Astrocyte (in vitro differentiated cells and primary cell): Measurements from ENCODE around the gene RNU6-1. TPM values are rescaled to one million over a fixed set of nuclear protein-coding genes. Genes with fewer than 3 reads are reported as not detected.

ENCODE experiments used
- DNase-seq: peaks from one replicate; pipeline ENCODE4 v3.0.0-alpha.2; 2010; ENCODE audit warnings: low read depth
- FAIRE-seq: peaks from 2 replicates; lab custom pipeline; 2011; peaks lifted over from hg19 to GRCh38; lab: Jason Lieb, UNC
- H2AFZ ChIP-seq: 2 replicates; pipeline ENCODE4 v1.6.0; 2012; ENCODE audit warnings: low read depth, low read length, inconsistent platforms
- H3K27ac ChIP-seq: 2 replicates; pipeline ENCODE4 v1.5.1; 2011; ENCODE audit warnings: low read depth, low read length, inconsistent platforms
- H3K27me3 ChIP-seq: 2 replicates; pipeline ENCODE4 v1.6.0; 2011; ENCODE audit warnings: low read length, inconsistent platforms; ENCODE audit not compliant: insufficient read depth
- H3K36me3 ChIP-seq: 2 replicates; pipeline ENCODE4 v1.5.1; 2011; ENCODE audit warnings: low read length, inconsistent platforms; ENCODE audit not compliant: insufficient read depth
- H3K4me1 ChIP-seq: 2 replicates; pipeline ENCODE4 v1.5.1; 2011; ENCODE audit warnings: low read length, inconsistent platforms; ENCODE audit not compliant: insufficient read depth
- H3K4me2 ChIP-seq: 2 replicates; pipeline ENCODE4 v1.6.0; 2012; ENCODE audit warnings: low read length, inconsistent platforms
- H3K4me3 ChIP-seq: 2 replicates; pipeline ENCODE4 v1.5.1; 2011; ENCODE audit warnings: low read depth, mild to moderate bottlenecking, low read length, inconsistent platforms; ENCODE audit not compliant: insufficient read depth
- H3K79me2 ChIP-seq: 2 replicates; pipeline ENCODE4 v1.6.0; 2012; ENCODE audit warnings: mild to moderate bottlenecking, low read length, inconsistent platforms; ENCODE audit not compliant: insufficient read depth
- H3K9ac ChIP-seq: 2 replicates; pipeline ENCODE4 v1.6.0; 2012; ENCODE audit warnings: mild to moderate bottlenecking, low read length, inconsistent platforms
- H3K9me3 ChIP-seq: 2 replicates; pipeline ENCODE4 v1.5.1; 2012; ENCODE audit warnings: low read depth, mild to moderate bottlenecking, low read length, inconsistent platforms; ENCODE audit not compliant: insufficient read depth
- H4K20me1 ChIP-seq: 2 replicates; pipeline ENCODE4 v1.6.0; 2012; ENCODE audit warnings: low read length, inconsistent platforms; ENCODE audit not compliant: insufficient read depth
- H3K27ac Mint-ChIP-seq: one replicate; pipeline ENCODE4 v1.8.0; 2021; ENCODE audit warnings: mild to moderate bottlenecking, mixed read lengths; ENCODE audit not compliant: unreplicated experiment
- H3K27me3 Mint-ChIP-seq: one replicate; pipeline ENCODE4 v1.8.0; 2021; ENCODE audit warnings: low read depth, mixed read lengths; ENCODE audit not compliant: unreplicated experiment
- H3K36me3 Mint-ChIP-seq: one replicate; pipeline ENCODE4 v1.8.0; 2021; ENCODE audit warnings: low read depth, mixed read lengths; ENCODE audit not compliant: unreplicated experiment
- H3K4me1 Mint-ChIP-seq: one replicate; pipeline ENCODE4 v1.8.0; 2021; ENCODE audit warnings: low read depth, mixed read lengths; ENCODE audit not compliant: unreplicated experiment
- H3K4me3 Mint-ChIP-seq: one replicate; pipeline ENCODE4 v1.8.0; 2021; ENCODE audit warnings: mild to moderate bottlenecking, moderate library complexity, mixed read lengths; ENCODE audit not compliant: unreplicated experiment
- H3K9me3 Mint-ChIP-seq: one replicate; pipeline ENCODE4 v1.8.0; 2021; ENCODE audit warnings: mild to moderate bottlenecking, mixed read lengths; ENCODE audit not compliant: unreplicated experiment
- EZH2 ChIP-seq: IDR thresholded peaks from 2 replicates; pipeline ENCODE4 v1.6.1; 2012; ENCODE audit warnings: mild to moderate bottlenecking, low read length, inconsistent platforms; ENCODE audit not compliant: insufficient read depth
- total RNA-seq: library from RNA; stranded (reverse); gene quantifications from 2 replicates; pipeline ENCODE4 v1.2.1, GENCODE V29; 2021
- TF ChIP-seq, protein P1 (sequence below): IDR thresholded peaks from 2 replicates; pipeline ENCODE4 v1.5.1; 2011; ENCODE audit warnings: low read depth, mild to moderate bottlenecking, inconsistent platforms, low read length, moderate library complexity; ENCODE audit not compliant: insufficient read depth

Gene RNU6-1
- total RNA-seq, 1 donor from 2014 or later, result not detected

DNA sequence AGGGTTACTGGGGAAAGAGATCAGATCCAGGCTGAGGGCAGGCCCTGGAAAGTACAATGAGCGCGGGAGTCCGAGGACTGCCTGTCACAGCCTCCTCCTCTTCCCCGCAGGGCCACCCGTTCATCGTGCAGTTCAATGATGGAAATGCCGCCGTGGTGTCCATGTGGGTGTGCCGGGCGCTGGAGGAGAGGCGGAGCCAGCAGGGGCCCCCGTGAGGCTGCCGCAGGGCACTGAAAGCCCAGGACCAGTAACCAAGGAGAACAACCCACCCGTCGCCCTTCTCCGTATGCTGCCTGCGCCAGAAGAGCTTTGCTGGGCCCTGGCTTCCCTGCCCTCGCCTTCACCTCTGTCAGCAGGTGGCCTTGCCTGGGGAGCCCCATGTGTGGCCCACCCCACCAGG lies 33.3 kb downstream of the RNU6-1 start:
- Mint-ChIP-seq H3K9me3 (peaks cover 2% of the 10 kb centered on the region), H3K27ac (no peak overlapping the region), H3K36me3 (peaks cover 4% of the 10 kb centered on the region), H3K4me3 (no peak overlapping the region), H3K27me3 (peaks cover 6% of the 10 kb centered on the region), H3K4me1 (no peaks in the 10 kb centered on the region)
- H3K9me3 ChIP-seq, result no peaks in the 10 kb centered on the region
- FAIRE-seq (no peak), DNase-seq (no peak)
- no peak overlapping the region for H2AFZ ChIP-seq
- no peaks in the 10 kb centered on the region for H4K20me1 ChIP-seq
- no peaks in the 10 kb centered on the region for H3K79me2 ChIP-seq
- H3K9ac ChIP-seq, result no peak overlapping the region
- no peaks in the 10 kb centered on the region for H3K36me3 ChIP-seq
- H3K27ac ChIP-seq, result no peak overlapping the region
- TF ChIP-seq, protein P1, sequence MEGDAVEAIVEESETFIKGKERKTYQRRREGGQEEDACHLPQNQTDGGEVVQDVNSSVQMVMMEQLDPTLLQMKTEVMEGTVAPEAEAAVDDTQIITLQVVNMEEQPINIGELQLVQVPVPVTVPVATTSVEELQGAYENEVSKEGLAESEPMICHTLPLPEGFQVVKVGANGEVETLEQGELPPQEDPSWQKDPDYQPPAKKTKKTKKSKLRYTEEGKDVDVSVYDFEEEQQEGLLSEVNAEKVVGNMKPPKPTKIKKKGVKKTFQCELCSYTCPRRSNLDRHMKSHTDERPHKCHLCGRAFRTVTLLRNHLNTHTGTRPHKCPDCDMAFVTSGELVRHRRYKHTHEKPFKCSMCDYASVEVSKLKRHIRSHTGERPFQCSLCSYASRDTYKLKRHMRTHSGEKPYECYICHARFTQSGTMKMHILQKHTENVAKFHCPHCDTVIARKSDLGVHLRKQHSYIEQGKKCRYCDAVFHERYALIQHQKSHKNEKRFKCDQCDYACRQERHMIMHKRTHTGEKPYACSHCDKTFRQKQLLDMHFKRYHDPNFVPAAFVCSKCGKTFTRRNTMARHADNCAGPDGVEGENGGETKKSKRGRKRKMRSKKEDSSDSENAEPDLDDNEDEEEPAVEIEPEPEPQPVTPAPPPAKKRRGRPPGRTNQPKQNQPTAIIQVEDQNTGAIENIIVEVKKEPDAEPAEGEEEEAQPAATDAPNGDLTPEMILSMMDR, result no peak
- no peak for TF ChIP-seq EZH2
- H3K27me3 ChIP-seq, result no peaks in the 10 kb centered on the region
- no peak overlapping the region for H3K4me2 ChIP-seq
- no peak overlapping the region for H3K4me3 ChIP-seq
- no peaks in the 10 kb centered on the region for H3K4me1 ChIP-seq

DNA sequence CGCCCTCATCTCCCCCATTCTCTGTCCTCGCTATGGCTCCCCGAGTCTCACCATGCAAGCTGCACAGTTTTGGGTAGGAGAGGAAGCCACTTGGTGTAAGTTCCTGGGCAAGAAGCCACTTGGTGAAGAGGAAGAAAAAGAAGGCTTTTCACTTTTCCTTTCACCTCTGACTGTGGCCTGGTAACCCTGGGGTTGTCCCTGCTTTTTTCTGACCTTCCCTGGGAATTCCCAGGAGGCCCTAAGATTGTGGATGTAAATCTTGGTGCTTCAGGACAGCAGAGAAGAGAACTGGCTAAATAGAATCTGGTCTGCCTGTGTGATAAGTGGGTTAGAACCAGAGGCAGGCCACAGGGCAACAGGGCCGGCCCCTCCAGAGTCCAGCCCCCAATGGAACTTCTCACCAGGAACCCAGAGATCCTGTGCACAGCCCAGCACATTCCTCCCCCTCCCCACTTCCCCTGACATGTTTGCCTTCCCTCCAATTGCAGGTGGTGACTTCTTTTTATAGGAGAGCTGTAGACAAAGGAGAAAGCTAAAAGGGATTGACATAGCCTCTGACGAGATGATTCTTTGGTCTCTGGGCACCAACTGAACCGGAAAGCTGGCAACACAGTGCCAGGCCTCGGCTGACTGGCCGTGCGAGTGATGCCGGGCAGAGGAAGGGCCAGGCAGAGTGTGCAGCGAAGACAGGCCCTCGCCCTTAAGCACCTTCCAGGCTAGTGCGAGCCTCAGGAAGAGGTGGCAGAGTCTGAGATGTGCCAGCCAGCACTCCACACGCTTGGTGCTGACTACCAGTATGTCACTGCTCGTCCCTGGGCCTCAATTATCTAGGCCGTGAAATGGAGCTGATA lies 34.0 kb downstream of the RNU6-1 start:
- no peaks in the 10 kb centered on the region for H3K9me3 ChIP-seq
- Mint-ChIP-seq H3K4me1 (no peaks in the 10 kb centered on the region), H3K27me3 (peaks cover 4% of the 10 kb centered on the region), H3K36me3 (peaks cover 4% of the 10 kb centered on the region), H3K9me3 (peaks cover 2% of the 10 kb centered on the region), H3K4me3 (no peak overlapping the region), H3K27ac (no peak overlapping the region)
- no peaks in the 10 kb centered on the region for H3K27me3 ChIP-seq
- H3K27ac ChIP-seq, result no peak overlapping the region
- H3K79me2 ChIP-seq, result no peaks in the 10 kb centered on the region
- no peak overlapping the region for H3K9ac ChIP-seq
- H3K4me1 ChIP-seq, result no peaks in the 10 kb centered on the region
- no peaks in the 10 kb centered on the region for H3K36me3 ChIP-seq
- H2AFZ ChIP-seq, result no peak overlapping the region
- TF ChIP-seq, protein P1, result no peak
- no peak for TF ChIP-seq EZH2
- H3K4me2 ChIP-seq, result no peak overlapping the region
- DNase-seq, result no peak
- H3K4me3 ChIP-seq, result no peak overlapping the region
- FAIRE-seq, result no peak
- H4K20me1 ChIP-seq, result no peaks in the 10 kb centered on the region

DNA sequence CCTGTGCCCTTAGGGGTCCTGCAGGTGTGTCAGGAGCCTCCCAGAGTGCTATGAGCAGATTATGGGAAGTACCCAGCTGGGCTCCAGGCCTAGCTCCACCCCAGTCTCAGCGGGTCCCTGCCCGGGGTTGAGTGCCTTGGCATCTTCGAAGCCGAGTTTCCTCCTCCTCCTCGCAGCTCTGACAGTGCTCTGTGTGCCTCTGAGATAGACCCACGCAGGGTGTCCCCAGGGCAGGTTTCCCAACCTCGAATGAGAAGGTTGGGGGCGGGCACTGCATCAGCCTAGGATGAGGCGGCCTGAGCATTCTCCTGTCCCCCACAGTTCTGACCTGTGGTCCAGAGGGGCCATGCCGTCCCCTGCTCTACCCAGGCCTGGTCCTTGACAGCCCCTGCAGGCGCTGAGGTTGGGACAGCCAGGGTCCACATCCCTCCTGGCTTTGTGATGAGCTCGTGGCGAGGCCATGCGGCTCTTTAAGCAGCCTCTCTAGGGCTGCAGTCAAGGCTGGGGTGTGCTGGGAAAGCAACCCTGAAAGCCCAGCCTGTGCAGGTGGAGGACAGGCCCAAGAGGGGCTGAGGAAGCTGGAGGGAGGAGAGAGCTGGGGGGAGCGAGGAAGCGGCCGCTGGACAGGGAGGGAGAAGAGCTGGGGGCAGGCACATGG lies 34.7 kb downstream of the RNU6-1 start:
- no peak for FAIRE-seq
- H3K4me1 Mint-ChIP-seq, result no peaks in the 10 kb centered on the region
- no peak overlapping the region for H3K27ac ChIP-seq
- no peak overlapping the region for H3K4me2 ChIP-seq
- no peak overlapping the region for H3K9ac ChIP-seq
- H3K27me3 Mint-ChIP-seq, result peaks cover 3% of the 10 kb centered on the region
- H4K20me1 ChIP-seq, result no peaks in the 10 kb centered on the region
- H3K27me3 ChIP-seq, result no peaks in the 10 kb centered on the region
- peaks cover 2% of the 10 kb centered on the region for H3K9me3 Mint-ChIP-seq
- no peaks in the 10 kb centered on the region for H3K4me1 ChIP-seq
- H3K79me2 ChIP-seq, result no peaks in the 10 kb centered on the region
- H3K9me3 ChIP-seq, result no peaks in the 10 kb centered on the region
- H3K36me3 ChIP-seq, result no peaks in the 10 kb centered on the region
- peaks cover 4% of the 10 kb centered on the region for H3K36me3 Mint-ChIP-seq
- TF ChIP-seq EZH2, result no peak
- TF ChIP-seq, protein P1, result no peak
- H3K4me3 Mint-ChIP-seq, result no peak overlapping the region
- DNase-seq, result no peak
- no peak overlapping the region for H2AFZ ChIP-seq
- H3K4me3 ChIP-seq, result no peak overlapping the region
- H3K27ac Mint-ChIP-seq, result no peak overlapping the region
